ENCODE measurements around the gene BCL7A.

The BCL7A gene

DNA sequence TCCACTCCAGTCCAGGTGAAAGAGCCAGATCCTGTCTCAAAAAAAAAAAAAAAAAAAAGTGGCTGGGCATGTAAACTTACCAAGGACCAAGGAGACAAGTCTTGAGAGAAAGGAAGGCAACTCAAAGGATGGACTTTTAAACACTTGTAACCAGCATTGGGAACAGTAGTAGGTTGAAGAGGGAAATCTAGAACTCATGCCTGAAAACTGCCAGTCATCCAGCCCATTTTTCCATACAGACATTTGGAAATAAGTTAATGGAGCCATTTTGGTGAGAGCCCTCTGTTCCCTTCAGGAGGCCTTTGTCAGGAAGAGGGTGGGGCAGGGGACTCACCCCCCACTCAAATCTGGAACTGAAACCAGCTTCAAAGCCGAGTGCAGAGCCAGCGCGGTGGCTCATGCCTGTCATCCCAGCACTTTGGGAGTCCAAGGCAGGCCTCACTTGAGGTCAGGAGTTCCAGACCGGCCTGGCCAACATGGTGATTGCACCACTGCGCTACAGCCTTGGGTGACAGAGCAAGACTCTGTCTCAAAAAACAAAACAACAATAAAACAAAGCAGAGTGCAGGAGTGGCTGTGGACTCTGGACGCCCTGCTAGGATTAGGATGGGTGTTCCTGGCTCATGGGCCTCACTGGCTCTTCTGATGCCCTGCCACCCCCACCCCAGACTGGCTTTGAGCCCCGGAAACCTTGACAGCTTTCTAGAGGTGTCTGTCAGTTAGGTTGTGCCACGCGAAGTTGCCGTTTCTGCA lies 55.2 kb downstream of the BCL7A start:
- DNase-seq (ENCODE audit: low read depth in 2 of 3, low spot score in 2 of 3), result no peak

- DNase-seq (ENCODE audit: low read depth in 2 of 3, low spot score in 2 of 3), result peak; percentile 76 to 84 (median 83)
These were observed 56.7 kb downstream of the BCL7A start, which contains the start of gene MLXIP for GRCh38 chr12:122078141-122079032. Gene MLXIP (plus strand): TSS chr12:122078756. CDS start chr12:122078854, 98 bp downstream.

DNA sequence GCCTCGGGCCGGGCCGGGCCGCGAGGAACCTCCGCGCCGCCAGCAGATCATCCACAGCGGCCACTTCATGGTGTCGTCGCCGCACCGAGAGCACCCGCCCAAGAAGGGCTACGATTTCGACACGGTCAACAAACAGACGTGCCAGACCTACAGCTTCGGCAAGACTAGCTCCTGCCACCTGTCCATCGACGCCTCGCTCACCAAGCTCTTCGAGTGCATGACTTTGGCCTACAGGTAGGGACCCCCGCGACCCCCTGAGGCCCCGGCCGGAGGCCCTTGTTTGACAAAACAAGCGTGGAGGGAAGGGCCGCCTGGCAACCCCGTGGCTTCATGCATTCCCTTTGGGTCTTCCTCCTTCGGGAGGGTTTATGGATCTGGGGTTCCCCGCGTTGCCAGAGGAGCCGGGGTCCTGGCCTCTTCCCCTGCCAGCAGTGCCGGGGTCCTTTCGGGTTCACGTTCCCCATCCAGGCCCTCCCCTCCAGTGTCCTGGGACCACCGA lies 57.4 kb downstream of the BCL7A start:
- no peak for DNase-seq (ENCODE audit: low read depth in 2 of 3, low spot score in 2 of 3)

DNA sequence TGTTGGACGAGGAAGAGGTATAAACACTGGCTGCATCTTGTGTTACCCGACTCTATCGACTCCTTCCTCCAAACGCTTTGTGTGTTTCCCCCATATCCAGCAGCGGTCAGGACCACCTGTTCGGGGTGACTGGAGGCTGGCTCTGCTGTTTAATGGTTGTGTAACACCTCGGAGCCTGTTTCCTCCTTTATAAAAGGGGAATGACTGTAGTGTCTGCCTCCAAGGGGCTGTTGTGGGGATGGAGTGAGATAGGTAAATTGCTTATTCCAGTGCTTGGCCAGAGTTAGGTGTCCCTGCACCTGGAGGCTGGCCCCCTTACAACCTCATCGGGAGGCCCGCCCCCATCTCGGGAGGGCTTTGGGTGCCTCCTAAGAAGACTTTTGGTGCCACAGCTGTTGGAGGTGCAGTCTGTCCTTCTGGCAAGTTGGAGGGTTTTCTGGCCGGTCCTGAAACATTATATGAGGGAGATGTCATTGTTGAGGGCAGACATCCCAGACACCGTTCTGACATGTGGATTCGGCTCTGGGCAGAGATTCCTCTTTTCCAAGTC lies 57.9 kb downstream of the BCL7A start:
- DNase-seq (ENCODE audit: low read depth in 2 of 3, low spot score in 2 of 3), result no peak

DNA sequence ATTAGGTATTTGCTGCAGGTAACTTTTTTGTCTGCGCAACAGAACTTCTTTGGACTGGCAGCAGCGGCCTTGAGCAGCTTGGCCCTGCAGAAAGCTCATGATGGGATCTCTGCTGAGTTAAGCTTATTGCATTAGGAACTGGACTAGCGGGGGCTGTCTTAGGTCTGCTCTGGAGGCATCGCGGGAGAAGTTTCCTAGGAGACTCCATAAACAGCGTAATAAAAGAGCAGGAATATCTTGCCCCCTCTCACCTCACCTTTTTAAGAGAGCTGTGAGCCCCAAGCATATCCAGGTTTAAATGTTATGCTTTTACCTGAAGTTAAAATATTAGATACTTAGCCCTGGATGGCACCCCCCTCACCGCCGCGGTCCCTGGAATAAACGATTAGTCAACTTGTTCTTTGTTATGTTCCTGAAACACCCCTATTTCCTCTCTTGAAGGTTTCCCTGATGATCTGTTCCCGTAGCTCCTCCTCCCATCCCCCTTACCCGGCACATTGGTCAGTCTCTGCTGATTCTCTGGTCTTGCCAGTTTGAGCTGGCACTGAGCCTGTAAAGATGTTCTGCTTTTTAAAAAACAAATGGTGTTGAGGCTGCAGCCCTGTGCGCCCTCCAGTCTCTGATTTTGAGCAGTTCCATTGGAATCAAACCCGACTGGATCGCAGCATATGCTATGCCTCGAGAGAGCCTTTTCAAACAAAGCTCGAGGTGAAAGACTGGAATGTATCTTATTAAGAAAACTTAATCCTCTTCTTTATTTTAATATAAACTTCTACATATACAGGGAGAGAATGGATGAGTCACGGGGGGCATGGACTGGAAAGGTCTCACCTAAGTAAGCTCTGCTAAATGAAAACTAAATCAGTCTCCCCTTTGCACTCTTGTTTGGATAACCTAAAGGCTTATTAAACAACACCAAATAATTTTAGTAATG lies 58.7 kb downstream of the BCL7A start:
- no peak for DNase-seq (ENCODE audit: low read depth in 2 of 3, low spot score in 2 of 3)

DNA sequence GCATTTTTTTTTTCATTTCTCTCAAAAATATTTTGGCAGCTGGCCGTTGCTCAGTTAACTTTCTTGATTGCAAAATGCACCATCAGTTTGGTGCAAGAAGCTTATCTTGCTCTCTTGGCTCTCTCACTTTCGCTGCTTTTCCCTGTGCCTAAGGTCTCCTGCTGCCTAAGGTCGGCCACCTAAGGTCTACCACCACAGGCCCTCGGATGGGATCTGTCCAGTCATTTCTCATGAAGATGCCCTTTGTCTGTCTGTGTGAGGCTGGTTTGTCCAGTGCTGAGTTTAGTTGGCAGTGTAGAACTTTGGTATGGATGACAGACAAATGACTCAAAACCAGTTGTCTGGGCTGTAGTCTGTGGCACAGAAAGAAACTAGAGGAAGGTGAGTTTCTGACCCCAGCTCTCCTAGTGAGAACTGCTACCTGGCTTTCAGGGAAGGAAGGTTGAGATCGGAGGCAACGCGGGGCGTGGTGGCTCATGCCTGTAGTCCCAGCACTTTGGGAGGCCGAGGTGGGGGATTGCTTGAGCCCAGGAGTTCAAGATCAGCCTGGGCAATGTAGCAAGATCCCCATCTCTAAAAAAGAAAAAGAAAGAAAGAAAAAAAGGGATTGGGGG lies 59.5 kb downstream of the BCL7A start:
- no peak for DNase-seq (ENCODE audit: low read depth in 2 of 3, low spot score in 2 of 3)

GRCh38 chr12:122081697-122082221 lies 60.1 kb downstream of the BCL7A start:
- DNase-seq (ENCODE audit: low read depth in 2 of 3, low spot score in 2 of 3), result no peak

- DNase-seq (ENCODE audit: low read depth in 2 of 3, low spot score in 2 of 3), result no peak
These were observed 61.1 kb downstream of the BCL7A start for GRCh38 chr12:122082621-122083356.

- no peak for DNase-seq (ENCODE audit: low read depth in 2 of 3, low spot score in 2 of 3)
These were observed 63.2 kb downstream of the BCL7A start for GRCh38 chr12:122084857-122085405.

- DNase-seq (ENCODE audit: low read depth in 2 of 3, low spot score in 2 of 3), result no peak
These were observed 63.9 kb downstream of the BCL7A start for GRCh38 chr12:122085591-122085990.

- DNase-seq (ENCODE audit: low read depth in 2 of 3, low spot score in 2 of 3), result no peak
These were observed 64.4 kb downstream of the BCL7A start for GRCh38 chr12:122086116-122086515.

DNA sequence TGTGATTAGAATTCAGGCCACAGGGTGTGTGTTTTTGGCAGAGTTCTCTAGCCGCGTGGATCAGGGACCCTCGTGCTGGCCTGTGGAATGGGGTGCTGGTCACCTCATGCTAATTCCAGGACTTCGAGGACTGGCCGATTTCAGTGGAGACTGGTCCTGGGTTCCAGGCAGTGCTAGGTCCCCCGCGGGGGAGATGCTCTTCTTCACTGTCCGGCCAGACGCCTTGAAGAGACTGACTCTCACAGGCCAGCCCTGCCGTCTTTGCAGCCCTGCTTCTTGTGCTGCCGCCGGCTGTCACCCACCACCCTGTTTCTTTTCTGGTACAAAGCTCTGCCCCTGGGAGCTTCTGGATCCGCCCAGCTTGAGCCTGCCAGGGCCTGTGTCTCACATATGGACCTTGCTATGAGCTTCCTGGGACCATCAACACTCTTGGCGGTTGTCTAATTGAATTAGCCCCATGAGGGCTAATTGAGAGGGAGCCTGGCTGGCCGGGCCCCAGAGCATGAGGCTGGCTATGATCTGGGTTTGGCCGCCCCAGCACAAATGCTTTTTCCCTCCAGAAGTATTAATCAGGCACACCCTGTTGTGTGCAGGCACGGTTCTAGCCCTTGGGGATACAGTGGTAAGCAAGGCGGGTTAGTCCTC lies 65.1 kb downstream of the BCL7A start:
- no peak for DNase-seq (ENCODE audit: low read depth in 2 of 3, low spot score in 2 of 3)

GRCh38 chr12:122087431-122088178 lies 65.9 kb downstream of the BCL7A start:
- DNase-seq (ENCODE audit: low read depth in 2 of 3, low spot score in 2 of 3), result no peak

DNA sequence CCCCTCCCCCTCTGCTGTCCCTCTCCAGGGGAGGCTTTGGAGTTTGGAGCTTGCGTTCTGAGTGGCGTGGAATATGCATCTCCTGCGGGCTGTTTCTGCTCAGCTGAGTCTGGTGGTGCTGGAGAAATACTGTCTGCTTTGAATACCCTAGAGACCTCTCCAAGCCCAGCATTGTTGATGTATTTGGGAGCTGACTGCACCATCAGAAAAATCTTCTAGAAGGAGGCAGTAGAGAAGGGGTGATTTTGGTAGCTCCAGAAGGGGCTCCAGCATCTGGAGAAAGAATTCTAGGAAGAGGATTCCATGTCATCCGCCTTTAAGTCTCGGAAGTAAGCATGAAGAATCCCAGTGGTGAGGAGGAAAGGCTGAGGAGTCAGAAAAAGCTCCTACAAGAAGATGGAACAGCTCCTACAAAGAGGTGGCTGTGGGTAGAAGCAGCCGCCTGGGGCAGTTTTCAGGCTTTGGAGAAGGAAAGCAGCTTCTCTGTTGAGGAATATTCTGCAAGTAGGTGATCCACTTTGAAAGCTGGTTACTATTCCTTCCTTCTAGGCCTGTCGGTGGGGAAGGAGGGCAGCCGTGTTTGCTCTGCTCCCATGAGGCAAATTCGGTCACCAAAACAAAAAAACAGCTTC lies 66.6 kb downstream of the BCL7A start:
- DNase-seq (ENCODE audit: low read depth in 2 of 3, low spot score in 2 of 3), result no peak

- no peak for DNase-seq (ENCODE audit: low read depth in 2 of 3, low spot score in 2 of 3)
These were observed 67.4 kb downstream of the BCL7A start for GRCh38 chr12:122089077-122089476.

GRCh38 chr12:122090759-122091515 lies 69.3 kb downstream of the BCL7A start:
- no peak for DNase-seq (ENCODE audit: low read depth in 2 of 3, low spot score in 2 of 3)

Data from activated CD8-positive, alpha-beta memory T cell treated with anti-CD3 and anti-CD28 coated beads for 48 hours (primary cell).